GM12878 (cell line): ENCODE measurements around the gene ENGASE. TPM values are rescaled to one million over a fixed set of nuclear protein-coding genes. Genes with fewer than 3 reads are reported as not detected.

Experiments used
- ATAC-seq: fragments of 200-7000 bp; cut with Tn5 transposase; 3 replicates; pipeline ENCODE4 v1.9.1; 2020; ENCODE audit warnings: mild to moderate bottlenecking, moderate library complexity
- BruUV-seq: library from RNA; stranded (reverse); fragments of 400-500 nt; replicated peaks from 2 replicates; lab custom pipeline; 2021; lab: Mats Ljungman, UMichigan
- CTCF ChIA-PET: fragments of 300-600 bp; sonication (Branson Sonifier 250); formaldehyde crosslinking; extraction: SDS; loops from one replicate; lab custom pipeline; 2021; ENCODE audit warnings: inconsistent platforms; lab: Yijun Ruan, JAX
- POLR2A ChIA-PET: fragments of 350-600 bp; formaldehyde crosslinking; extraction: SDS; loops from one replicate; lab custom pipeline; 2021; ENCODE audit warnings: inconsistent platforms; lab: Charles Lee
- RAD21 ChIA-PET: fragments of 300-600 bp; sonication (Branson Sonifier 250); formaldehyde crosslinking; loops from one replicate; lab custom pipeline; 2023; ENCODE audit warnings: antibody characterized with exemption; ENCODE audit not compliant: unreplicated experiment; lab: Charles Lee
- SMC1A ChIA-PET: fragments of 300-600 bp; sonication (Branson Sonifier 250); formaldehyde crosslinking; loops from one replicate; lab custom pipeline; 2023; ENCODE audit not compliant: unreplicated experiment, uncharacterized antibody; lab: Charles Lee
- DNase-seq: peaks from one replicate; pipeline ENCODE4 v3.0.0-alpha.2; 2011; ENCODE audit warnings: low read depth, low spot score
- FAIRE-seq: peaks from 3 replicates; lab custom pipeline; 2011; peaks lifted over from hg19 to GRCh38; lab: Jason Lieb, UNC
- H2AFZ ChIP-seq: 2 replicates; pipeline ENCODE4 v1.6.0; 2011; ENCODE audit warnings: low read depth, low read length, control low read depth; ENCODE audit not compliant: control insufficient read depth
- H3K27ac ChIP-seq: 2 replicates; pipeline ENCODE4 v1.5.1; 2011; ENCODE audit warnings: control low read depth; ENCODE audit not compliant: control insufficient read depth, insufficient read depth
- H3K27me3 ChIP-seq, 2 experiments: replicated peaks in 1 of 2; 2 replicates each; pipeline versions ENCODE4 v1.6.0 to v1.6.1; 2011; ENCODE audit warnings: low read length in 1 of 2; ENCODE audit not compliant: control insufficient read depth in 2 of 2, insufficient read depth in 2 of 2
- H3K36me3 ChIP-seq, 2 experiments: 2 replicates each; pipeline ENCODE4 v1.5.1; 2011; ENCODE audit warnings: low read length in 1 of 2; ENCODE audit not compliant: control insufficient read depth in 2 of 2, insufficient read depth in 2 of 2
- H3K4me1 ChIP-seq: 2 replicates; pipeline ENCODE4 v1.6.1; 2011; ENCODE audit warnings: mild to moderate bottlenecking, low read length, moderate library complexity, mixed read lengths; ENCODE audit not compliant: control insufficient read depth, insufficient read depth
- H3K4me2 ChIP-seq: 2 replicates; pipeline ENCODE4 v1.6.0; 2011; ENCODE audit warnings: control low read depth; ENCODE audit not compliant: control insufficient read depth, insufficient read depth
- H3K4me3 ChIP-seq: fragments of 200-600 bp; sonication (generic); 2 replicates; pipeline ENCODE4 v1.5.1; 2016
- H3K79me2 ChIP-seq: 2 replicates; pipeline ENCODE4 v1.6.0; 2011; ENCODE audit warnings: low read length; ENCODE audit not compliant: control insufficient read depth, insufficient read depth
- H3K9ac ChIP-seq: 2 replicates; pipeline ENCODE4 v1.8.0; 2011; ENCODE audit warnings: low read length, control low read depth, mixed read lengths; ENCODE audit not compliant: control insufficient read depth, insufficient read depth
- H3K9me3 ChIP-seq: replicated peaks from 3 replicates; pipeline ENCODE4 v1.5.1; 2011; ENCODE audit warnings: mild to moderate bottlenecking, low read length; ENCODE audit not compliant: control insufficient read depth, insufficient read depth
- H4K20me1 ChIP-seq: 2 replicates; pipeline ENCODE4 v1.6.0; 2011; ENCODE audit not compliant: control insufficient read depth, insufficient read depth
- CHD4 ChIP-seq: fragments of 200-600 bp; sonication (generic); IDR thresholded peaks from 2 replicates; pipeline ENCODE4 v1.6.1; 2016; ENCODE audit warnings: mild to moderate bottlenecking
- IKZF1 ChIP-seq: fragments of 450-650 bp; conservative IDR thresholded peaks from 2 replicates; pipeline ENCODE4 v1.6.1; 2017; ENCODE audit warnings: antibody characterized with exemption, mild to moderate bottlenecking
- LARP7 ChIP-seq: fragments of 450-650 bp; IDR thresholded peaks from 2 replicates; pipeline ENCODE4 v1.6.1; 2017; ENCODE audit warnings: mild to moderate bottlenecking
- MYB ChIP-seq: fragments of 150-350 bp; IDR thresholded peaks from 2 replicates; pipeline ENCODE4 v1.6.1; 2014; ENCODE audit warnings: mild to moderate bottlenecking, low read depth, low read length, borderline replicate concordance
- NBN ChIP-seq: fragments of 450-650 bp; IDR thresholded peaks from 2 replicates; pipeline ENCODE4 v1.6.1; 2016
- NRF1 ChIP-seq: conservative IDR thresholded peaks from 2 replicates; pipeline ENCODE4 v1.6.1; 2011; ENCODE audit warnings: mild to moderate bottlenecking, low read depth, low read length, improper control_type of control experiment
- PAX8 ChIP-seq: fragments of 450-650 bp; IDR thresholded peaks from 2 replicates; pipeline ENCODE4 v1.6.1; 2017; ENCODE audit warnings: mild to moderate bottlenecking, moderate library complexity
- SPI1 ChIP-seq: IDR thresholded peaks from 2 replicates; pipeline ENCODE4 v1.6.1; 2011; ENCODE audit warnings: low read depth, mild to moderate bottlenecking, low read length, moderate library complexity, borderline replicate concordance; ENCODE audit not compliant: insufficient read depth
- TCF12 ChIP-seq: IDR thresholded peaks from 2 replicates; pipeline ENCODE4 v1.6.1; 2011; ENCODE audit warnings: low read depth, mild to moderate bottlenecking, low read length
- YBX1 ChIP-seq: fragments of 450-650 bp; IDR thresholded peaks from 2 replicates; pipeline ENCODE4 v1.6.1; 2016; ENCODE audit warnings: antibody characterized with exemption
- WGBS: methylation state at CpG from one replicate; pipeline ENCODE4 v1.1.6; 2016; ENCODE audit warnings: low lambda C conversion rate; ENCODE audit not compliant: insufficient replicate concordance, insufficient coverage; ENCODE audit errors: missing lambda C conversion rate; 5-methylcytosine and 5-hydroxymethylcytosine counted together
- in situ Hi-C: fragments of 300-500 bp; cut with MboI; formaldehyde crosslinking; loops from 9 replicates; pipeline ENCODE4 v1.14.3; 2018; ENCODE audit warnings: mixed read lengths
- intact Hi-C: fragments of 100-400 bp; cut with micrococcal nuclease; formaldehyde crosslinking; loops from one replicate; pipeline ENCODE4 v1.14.2; 2022; ENCODE audit not compliant: unreplicated experiment
- polyA plus RNA-seq, 11 experiments: library from polyadenylated mRNA; depleted of rRNA in 4 of 11; unstranded in 6 of 11; stranded (reverse) in 5 of 11; fragments of >200 nt; fragmentation: Nextera tagmentation in 4 of 11; fragmentation: Illumina TruSeq in 1 of 11; extraction: Ambion mirVana in 4 of 11; extraction: Trizol in 1 of 11; gene quantifications; 1 replicate in 1 of 11; 2 replicates in 10 of 11; pipeline versions ENCODE4 v1.2.1 to v1.2.3, GENCODE V29; 2011 to 2016; ENCODE audit warnings: inconsistent platforms in 2 of 11, missing spikeins in 2 of 11, low read depth in 1 of 11
- total RNA-seq, 4 experiments: library from RNA; depleted of rRNA in 3 of 4; stranded (reverse); fragments of >200 nt in 3 of 4; fragmentation: Illumina TruSeq in 1 of 4; extraction: Trizol in 1 of 4; gene quantifications; 2 replicates each; pipeline versions ENCODE4 v1.2.1 to v1.2.3, GENCODE V29; 2013 to 2021
- TF ChIP-seq, protein P1 (sequence below): fragments of 450-650 bp; IDR thresholded peaks from 2 replicates; pipeline ENCODE4 v1.6.1; 2017; ENCODE audit warnings: mild to moderate bottlenecking, moderate library complexity
- TF ChIP-seq, protein P2 (sequence below): IDR thresholded peaks from 2 replicates; pipeline ENCODE4 v1.6.1; 2012; ENCODE audit warnings: mild to moderate bottlenecking, low read depth, low read length
- TF ChIP-seq, protein P3 (sequence below): IDR thresholded peaks from 2 replicates; pipeline ENCODE4 v1.6.1; 2012; ENCODE audit warnings: low read depth, low read length, improper control_type of control experiment
- TF ChIP-seq, protein P4 (sequence below): fragments of 450-650 bp; IDR thresholded peaks from 2 replicates; pipeline ENCODE4 v1.6.1; 2014; ENCODE audit warnings: mild to moderate bottlenecking

Gene ENGASE
- total and polyA plus RNA-seq, 10 of the 15 experiments (the other 5 are each of a cell fraction or from before 2014, with no cell fraction given): 0.18 to 28.9 (median 10.5) TPM

DNA sequence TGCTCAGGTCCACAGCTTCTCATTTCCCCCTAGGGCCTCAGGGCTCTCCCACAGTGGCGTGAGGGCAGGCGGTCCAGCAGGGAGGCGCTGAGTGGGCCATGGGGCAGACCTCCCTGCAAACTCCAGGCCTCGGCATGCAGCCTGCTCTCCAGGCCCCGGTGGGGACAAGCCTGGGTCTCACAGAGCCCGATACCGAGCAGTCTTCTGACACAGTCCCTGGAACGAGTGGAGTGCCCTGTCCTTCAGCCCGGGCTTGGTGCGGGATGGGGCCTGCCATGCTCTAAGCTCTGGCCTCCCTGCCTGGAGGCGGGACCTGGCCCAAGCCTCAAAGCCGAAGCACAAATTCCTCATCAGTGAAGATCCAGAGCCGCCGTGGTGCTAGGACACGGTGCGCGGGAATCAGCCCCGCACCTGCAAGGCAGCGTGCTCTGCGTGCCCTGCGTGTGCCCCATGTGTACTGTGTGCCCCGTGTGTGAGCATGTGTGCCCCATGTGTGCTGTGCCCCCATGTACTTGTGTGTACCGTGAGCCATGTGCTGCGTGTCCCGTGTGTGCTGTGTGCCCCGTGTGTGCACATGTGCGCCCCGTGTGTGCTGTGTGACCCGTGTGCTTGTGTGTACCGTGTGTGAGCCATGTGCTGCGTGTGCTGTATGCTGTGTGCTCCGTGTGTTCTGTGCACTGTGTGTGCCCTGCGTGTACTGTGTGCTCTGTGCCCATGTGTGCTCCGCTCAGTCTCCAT lies 56.1 kb downstream of the ENGASE start (continued):
- TF ChIP-seq NBN (no peak), YBX1 (no peak), CHD4 (no peak), SPI1 (no peak), PAX8 (no peak), NRF1 (no peak)
- TF ChIP-seq, all 136 proteins: peak for 0

DNA sequence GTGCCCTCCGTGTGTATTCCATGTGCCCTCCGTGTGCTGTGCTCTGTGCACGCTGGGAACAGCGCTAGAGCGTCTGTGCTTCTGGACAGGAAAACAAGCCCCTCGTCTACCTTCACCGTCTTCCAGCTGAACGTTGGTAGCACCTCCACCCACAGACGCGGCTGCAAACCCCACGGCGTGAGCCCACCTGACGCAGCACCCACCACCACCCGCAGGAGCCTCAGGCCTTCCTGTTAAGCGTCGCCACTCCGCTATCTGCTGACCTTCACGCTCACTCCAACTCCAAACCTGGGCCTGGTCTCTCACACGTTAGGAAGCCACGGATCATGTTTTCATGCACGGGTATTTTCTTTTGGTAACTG lies 56.6 kb downstream of the ENGASE start:
- FAIRE-seq (no peak), ATAC-seq (no peak), DNase-seq (no peak)
- no peak overlapping the region for H3K9ac ChIP-seq
- no peaks in the 10 kb centered on the region for H3K79me2 ChIP-seq
- H3K36me3 ChIP-seq: no peaks in the 10 kb centered on the region
- no peaks in the 10 kb centered on the region for H3K4me1 ChIP-seq
- ChIA-PET CTCF (no interaction called here), SMC1A (no interaction called here), RAD21 (no interaction called here), POLR2A (no interaction called here)
- H3K27ac ChIP-seq: no peak overlapping the region
- 60% methylated on average over 20 of the region's 21 CpGs for WGBS
- H3K4me3 ChIP-seq: no peak overlapping the region
- no peak overlapping the region for H3K4me2 ChIP-seq
- no peaks in the 10 kb centered on the region for H3K9me3 ChIP-seq
- intact Hi-C loops: no loop called here
- in situ Hi-C loops: no loop called here
- H4K20me1 ChIP-seq: no peaks in the 10 kb centered on the region
- H2AFZ ChIP-seq: no peak overlapping the region
- no TSS peak for BruUV-seq
- peaks cover 0 to 4% of the 10 kb centered on the region in 2 experiments; a peak in 2 of 4 replicates for H3K27me3 ChIP-seq
- TF ChIP-seq, protein P1, sequence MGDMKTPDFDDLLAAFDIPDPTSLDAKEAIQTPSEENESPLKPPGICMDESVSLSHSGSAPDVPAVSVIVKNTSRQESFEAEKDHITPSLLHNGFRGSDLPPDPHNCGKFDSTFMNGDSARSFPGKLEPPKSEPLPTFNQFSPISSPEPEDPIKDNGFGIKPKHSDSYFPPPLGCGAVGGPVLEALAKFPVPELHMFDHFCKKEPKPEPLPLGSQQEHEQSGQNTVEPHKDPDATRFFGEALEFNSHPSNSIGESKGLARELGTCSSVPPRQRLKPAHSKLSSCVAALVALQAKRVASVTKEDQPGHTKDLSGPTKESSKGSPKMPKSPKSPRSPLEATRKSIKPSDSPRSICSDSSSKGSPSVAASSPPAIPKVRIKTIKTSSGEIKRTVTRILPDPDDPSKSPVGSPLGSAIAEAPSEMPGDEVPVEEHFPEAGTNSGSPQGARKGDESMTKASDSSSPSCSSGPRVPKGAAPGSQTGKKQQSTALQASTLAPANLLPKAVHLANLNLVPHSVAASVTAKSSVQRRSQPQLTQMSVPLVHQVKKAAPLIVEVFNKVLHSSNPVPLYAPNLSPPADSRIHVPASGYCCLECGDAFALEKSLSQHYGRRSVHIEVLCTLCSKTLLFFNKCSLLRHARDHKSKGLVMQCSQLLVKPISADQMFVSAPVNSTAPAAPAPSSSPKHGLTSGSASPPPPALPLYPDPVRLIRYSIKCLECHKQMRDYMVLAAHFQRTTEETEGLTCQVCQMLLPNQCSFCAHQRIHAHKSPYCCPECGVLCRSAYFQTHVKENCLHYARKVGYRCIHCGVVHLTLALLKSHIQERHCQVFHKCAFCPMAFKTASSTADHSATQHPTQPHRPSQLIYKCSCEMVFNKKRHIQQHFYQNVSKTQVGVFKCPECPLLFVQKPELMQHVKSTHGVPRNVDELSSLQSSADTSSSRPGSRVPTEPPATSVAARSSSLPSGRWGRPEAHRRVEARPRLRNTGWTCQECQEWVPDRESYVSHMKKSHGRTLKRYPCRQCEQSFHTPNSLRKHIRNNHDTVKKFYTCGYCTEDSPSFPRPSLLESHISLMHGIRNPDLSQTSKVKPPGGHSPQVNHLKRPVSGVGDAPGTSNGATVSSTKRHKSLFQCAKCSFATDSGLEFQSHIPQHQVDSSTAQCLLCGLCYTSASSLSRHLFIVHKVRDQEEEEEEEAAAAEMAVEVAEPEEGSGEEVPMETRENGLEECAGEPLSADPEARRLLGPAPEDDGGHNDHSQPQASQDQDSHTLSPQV: no peak
- TF ChIP-seq LARP7: no peak
- no peak for TF ChIP-seq TCF12
- TF ChIP-seq, protein P2, sequence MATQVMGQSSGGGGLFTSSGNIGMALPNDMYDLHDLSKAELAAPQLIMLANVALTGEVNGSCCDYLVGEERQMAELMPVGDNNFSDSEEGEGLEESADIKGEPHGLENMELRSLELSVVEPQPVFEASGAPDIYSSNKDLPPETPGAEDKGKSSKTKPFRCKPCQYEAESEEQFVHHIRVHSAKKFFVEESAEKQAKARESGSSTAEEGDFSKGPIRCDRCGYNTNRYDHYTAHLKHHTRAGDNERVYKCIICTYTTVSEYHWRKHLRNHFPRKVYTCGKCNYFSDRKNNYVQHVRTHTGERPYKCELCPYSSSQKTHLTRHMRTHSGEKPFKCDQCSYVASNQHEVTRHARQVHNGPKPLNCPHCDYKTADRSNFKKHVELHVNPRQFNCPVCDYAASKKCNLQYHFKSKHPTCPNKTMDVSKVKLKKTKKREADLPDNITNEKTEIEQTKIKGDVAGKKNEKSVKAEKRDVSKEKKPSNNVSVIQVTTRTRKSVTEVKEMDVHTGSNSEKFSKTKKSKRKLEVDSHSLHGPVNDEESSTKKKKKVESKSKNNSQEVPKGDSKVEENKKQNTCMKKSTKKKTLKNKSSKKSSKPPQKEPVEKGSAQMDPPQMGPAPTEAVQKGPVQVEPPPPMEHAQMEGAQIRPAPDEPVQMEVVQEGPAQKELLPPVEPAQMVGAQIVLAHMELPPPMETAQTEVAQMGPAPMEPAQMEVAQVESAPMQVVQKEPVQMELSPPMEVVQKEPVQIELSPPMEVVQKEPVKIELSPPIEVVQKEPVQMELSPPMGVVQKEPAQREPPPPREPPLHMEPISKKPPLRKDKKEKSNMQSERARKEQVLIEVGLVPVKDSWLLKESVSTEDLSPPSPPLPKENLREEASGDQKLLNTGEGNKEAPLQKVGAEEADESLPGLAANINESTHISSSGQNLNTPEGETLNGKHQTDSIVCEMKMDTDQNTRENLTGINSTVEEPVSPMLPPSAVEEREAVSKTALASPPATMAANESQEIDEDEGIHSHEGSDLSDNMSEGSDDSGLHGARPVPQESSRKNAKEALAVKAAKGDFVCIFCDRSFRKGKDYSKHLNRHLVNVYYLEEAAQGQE: no peak
- TF ChIP-seq, protein P3, sequence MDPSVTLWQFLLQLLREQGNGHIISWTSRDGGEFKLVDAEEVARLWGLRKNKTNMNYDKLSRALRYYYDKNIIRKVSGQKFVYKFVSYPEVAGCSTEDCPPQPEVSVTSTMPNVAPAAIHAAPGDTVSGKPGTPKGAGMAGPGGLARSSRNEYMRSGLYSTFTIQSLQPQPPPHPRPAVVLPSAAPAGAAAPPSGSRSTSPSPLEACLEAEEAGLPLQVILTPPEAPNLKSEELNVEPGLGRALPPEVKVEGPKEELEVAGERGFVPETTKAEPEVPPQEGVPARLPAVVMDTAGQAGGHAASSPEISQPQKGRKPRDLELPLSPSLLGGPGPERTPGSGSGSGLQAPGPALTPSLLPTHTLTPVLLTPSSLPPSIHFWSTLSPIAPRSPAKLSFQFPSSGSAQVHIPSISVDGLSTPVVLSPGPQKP: no peak
- TF ChIP-seq MYB: no peak
- TF ChIP-seq IKZF1: no peak
- TF ChIP-seq, protein P4, sequence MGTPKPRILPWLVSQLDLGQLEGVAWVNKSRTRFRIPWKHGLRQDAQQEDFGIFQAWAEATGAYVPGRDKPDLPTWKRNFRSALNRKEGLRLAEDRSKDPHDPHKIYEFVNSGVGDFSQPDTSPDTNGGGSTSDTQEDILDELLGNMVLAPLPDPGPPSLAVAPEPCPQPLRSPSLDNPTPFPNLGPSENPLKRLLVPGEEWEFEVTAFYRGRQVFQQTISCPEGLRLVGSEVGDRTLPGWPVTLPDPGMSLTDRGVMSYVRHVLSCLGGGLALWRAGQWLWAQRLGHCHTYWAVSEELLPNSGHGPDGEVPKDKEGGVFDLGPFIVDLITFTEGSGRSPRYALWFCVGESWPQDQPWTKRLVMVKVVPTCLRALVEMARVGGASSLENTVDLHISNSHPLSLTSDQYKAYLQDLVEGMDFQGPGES: no peak
